Germinal center (tissue), 1 donor: ENCODE results near the gene ARID5B.
A peak's percentile ranks its signal among the peaks of the same experiment; 100 is the strongest.
"Not testable (repeated sequence)": the region's sequence is repeated elsewhere in the genome, so short reads cannot be mapped to it uniquely, and the experiment has no call there.

Experiments used
- DNase-seq: peaks from one replicate; pipeline ENCODE4 v3.0.0; 2012; ENCODE audit warnings: mixed read lengths, low spot score

The ARID5B gene

DNA sequence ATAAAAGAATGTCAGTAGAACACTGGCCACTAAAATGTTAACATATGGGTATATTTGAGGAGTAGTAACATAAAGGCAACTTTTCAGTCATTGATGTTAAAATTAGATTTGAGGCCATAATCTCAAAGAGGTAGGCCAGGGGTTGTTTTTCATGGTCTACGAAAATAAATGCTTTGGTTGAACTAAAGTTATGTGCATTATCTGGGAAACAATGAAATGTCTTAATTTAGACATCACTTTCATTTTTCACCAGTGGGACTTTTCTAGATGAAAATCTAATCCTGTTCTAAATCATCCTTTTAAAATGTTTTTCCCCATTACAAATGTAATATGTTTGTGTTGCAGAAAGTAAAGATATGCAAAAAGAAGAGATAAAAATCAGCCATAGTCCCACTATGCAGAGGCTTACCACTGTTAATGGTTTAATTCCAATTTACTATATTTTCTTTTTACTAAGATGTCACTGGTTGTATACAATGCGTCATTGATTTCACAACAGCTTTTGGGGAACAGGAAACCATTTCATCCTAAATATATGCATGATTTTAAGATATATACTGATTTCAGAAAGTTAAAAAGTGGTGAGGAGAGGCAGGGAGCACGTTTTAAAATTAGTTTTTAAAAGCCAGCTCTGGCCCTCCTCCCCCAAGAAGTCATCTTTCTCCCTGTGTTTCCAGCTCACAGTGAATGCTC, 64.3 kb downstream of the ARID5B start:
- DNase-seq: no peak

DNA sequence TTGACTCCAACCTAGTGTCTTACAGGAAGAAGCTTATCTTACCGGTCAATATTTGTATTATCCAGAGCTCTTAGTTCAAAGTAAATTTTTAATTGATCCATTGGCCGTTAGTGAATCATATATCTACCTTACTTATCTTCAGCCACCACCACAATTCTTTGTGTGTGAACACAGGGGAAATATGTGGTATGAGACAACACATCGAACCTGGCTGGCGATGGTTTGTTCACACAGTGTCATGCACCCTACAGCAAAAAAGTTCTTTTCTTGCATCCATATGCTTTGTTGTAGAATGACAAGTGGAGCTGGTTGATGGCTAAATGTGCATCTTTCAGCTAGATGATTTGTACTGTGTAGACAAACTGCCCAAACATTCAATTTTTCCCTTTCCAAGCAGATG, 65.8 kb downstream of the ARID5B start:
- DNase-seq: no peak

DNA sequence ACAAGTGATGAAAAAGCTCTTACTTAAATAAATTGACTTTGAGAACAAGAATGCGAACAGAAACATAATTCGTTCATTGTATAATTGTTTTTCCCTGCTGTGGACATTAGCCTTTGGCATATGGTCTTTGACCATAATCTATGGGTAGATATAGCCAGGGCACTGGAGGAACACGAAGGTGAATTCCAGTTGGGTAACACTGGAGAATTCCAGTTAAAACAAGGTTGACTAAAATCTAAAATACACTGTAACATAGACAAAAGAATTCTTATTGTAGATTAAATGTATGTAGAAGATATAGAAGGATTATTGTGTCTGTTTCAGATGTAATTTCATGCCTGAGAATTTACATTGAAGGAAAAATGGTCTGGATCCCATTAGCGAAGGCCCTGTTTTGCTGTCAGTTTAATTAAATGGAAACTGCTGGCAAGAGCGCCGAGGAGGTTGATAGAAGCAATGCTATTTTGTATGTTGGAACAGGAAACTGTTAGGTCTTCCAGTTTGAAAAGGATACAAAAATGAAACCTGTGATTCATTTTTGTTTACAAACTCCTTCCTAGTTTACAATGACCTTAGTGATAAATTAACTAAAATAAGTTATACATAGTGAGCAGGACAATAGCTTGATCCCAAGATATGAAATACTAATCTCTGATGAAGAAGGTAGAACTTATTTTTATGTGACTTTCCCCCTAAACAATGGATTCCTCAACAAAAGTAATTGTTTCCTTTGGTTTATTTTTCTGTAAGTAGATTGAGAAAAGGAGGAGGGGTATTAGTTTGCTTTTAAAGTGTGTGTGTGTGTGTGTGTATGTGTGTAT, 68.9 kb downstream of the ARID5B start:
- DNase-seq: no peak

DNA sequence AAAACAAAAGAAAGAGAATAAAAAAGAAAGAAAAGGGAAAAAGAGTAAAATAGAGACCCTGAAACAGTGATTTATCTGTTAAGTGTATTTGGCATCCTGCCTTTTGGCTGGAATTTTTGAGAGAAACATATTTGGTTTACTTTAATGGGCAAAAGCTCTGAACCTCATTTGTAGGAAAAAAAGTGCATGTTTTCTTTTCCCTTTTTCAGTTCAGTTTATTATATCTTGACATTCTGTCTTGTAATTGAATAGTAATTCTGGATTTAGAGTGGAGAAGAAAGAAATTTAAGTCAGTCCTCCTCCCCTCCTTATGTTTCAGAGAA, 69.5 kb downstream of the ARID5B start:
- DNase-seq: no peak

DNA sequence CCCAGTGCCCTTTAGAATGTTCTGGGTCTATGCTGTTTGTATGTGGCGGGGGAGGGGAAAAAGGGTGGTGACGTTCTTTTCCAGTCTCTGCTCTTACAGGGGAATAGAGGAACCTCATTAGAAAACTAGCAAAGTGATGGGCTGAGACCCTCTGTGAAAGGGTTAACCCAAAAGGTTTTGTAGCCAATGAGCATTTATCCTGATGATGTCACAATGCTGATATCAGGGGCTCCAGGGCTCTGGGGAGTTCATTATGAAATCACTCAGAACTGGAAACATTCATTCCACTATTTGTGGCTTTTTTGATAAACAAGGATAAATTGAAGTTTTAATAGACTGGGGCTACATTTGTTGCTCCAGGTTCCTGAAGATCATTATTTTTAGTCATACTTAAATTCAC, 71.7 kb downstream of the ARID5B start:
- DNase-seq: no peak

DNA sequence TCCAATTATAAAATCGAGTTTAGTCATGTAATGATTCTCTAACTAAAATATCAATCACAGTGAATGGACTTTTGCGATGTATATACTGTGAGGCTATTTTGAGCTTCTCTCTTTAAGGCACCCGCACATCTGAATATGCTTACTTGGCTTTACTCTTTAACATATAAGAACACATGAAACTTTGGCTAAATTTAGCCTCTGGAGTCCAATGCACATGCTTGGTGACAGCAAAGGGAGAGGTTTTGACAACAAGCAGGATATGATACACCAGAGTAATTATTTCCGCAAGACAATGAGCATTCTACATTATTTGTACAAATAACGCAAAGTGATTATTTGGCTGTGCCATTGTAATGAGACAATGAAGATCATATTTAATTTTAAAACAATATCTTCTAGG, 72.4 kb downstream of the ARID5B start:
- no peak for DNase-seq

DNA sequence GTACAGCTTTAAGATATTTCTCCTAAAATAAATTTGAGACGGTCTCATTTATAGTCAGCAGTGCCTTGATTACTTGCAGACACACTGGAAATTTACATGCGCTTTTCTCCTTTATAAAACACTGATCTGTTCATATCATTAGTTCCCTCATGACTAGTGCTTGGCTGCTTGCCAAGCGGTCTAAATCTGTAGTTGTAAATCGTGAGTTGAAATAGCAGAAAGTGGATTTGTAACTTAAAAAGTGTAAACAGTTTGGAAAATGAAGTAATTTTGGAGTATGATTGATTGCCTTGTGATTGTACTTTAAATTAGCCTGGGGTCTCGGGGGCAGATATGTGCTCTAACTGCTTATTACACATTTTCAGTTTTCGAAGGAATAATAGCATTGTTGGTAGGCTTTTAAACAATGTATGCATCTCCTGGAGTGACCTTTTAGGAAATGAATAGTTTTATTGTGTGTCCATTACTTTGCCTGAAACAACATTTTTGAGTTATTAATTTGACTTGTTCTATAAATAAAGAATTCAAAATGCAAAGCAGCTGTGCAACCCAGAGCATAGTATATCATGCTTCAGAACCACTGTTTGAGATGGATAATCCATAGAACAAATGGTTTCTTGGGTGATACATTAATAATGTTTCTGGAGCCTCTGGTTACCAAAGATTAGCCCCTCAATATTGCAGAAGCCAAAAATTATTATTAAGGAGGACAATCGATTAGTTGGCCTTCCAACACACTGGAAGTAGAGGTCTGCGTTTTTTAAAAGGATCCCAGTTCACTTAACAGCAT, 73.3 kb downstream of the ARID5B start:
- no peak for DNase-seq

DNA sequence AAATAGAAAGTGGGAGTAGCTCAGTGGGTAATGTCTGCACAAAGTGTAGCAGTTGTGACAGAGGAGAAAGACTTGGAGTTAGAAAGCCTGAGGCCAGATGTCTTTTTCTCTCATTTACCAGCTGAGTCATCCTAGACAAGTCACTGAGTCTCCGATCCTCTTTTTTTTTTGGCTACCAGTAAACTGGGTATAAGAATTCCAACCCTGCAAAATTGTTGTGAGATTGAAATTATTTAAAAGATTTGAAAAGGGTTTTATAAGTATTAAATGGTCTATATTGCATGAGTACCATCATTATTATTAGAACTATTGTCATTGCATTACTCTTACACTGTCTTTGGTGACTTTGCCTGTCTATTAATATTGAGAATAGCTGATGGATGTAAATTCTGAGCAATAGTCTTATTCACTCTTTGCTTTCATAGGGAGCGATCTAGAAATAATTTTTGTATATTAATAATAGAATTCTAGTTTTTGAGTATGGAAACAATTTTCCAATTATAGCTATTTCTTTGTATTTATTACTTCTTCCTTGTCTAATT, 74.0 kb downstream of the ARID5B start:
- no peak for DNase-seq

DNA sequence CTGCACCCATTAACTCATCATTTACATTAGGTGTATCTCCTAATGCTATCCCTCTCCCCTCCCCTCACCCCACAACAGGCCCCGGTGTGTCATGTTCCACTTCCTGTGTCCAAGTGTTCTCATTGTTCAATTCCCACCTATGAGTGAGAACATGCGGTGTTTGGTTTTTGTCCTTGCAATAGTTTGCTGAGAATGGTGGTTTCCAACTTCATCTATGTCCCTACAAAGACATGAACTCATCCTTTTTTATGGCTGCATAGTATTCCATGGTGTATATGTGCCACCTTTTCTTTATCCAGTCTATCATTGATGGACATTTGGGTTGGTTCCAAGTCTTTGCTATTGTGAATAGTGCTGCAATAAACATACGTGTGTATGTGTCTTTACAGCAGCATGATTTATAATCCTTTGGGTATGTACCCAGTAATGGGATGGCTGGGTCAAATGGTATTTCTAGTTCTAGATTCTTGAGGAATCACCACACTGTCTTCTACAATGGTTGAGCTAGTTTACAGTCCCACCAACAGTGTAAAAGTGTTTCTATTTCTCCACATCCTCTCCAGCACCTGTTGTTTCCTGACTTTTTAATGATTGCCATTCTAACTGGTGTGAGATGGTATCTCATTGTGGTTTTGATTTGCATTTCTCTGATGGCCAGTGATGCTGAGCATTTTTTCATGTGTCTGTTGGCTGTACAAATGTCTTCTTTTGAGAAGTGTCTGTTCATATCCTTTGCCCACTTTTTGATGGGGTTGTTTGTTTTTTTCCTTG, 75.6 kb downstream of the ARID5B start:
- not testable (repeated sequence) for DNase-seq

DNA sequence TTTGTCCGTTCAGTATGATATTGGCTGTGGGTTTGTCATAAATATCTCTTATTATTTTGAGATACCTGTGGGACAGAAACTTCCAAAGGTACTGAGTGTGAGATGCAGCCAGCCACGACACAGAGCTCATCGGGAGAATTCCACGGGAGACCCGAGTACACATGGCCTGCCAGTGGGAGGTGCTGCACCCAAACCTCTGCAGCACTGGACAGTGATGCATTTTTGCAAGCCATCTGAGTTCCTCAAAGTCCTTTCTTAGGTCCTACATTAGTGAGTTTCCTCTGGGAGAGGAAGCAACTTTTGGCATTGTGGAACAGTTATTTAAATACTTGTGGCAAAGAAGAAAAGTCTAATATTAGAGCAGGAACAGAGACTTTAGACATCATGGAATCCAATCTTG, 77.5 kb downstream of the ARID5B start:
- no peak for DNase-seq

DNA sequence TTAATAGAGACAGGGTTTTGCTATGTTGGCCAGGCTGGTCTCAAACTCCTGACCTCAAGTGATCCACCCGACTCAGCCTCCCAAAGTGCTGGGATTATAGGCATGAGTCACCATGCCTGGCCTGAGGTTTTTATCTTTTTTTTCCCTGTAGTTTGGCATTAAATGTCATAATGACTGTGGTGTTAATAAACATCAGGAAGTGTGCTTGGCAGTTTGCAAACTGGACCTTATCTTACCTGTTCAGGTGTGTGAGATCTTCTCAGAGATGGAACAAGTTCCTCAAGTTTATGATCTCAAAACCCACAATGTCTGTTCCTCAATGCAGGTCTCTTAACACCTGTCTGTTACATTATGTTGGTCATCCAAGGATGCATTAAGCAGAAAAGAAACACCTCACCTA, 80.0 kb downstream of the ARID5B start:
- no peak for DNase-seq

DNA sequence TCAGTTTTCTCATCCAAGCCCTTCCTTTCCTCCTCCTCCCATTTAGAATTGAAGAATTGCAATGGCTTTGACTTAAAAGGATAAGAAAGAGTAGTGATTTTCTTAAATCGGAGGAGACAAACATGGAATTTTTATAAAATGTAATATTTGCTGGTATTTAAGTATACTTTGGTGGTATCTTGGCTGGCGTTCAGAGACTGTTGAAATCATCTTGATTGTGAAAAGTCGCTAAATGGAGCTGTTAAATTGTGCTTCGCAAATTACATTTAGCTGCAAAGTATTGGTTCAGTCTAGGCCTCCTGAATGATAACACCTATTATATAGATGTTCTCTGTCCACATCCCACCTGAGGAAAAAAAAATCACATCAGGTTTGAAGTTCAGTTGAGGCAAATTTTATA, 81.8 kb downstream of the ARID5B start:
- no peak for DNase-seq

DNA sequence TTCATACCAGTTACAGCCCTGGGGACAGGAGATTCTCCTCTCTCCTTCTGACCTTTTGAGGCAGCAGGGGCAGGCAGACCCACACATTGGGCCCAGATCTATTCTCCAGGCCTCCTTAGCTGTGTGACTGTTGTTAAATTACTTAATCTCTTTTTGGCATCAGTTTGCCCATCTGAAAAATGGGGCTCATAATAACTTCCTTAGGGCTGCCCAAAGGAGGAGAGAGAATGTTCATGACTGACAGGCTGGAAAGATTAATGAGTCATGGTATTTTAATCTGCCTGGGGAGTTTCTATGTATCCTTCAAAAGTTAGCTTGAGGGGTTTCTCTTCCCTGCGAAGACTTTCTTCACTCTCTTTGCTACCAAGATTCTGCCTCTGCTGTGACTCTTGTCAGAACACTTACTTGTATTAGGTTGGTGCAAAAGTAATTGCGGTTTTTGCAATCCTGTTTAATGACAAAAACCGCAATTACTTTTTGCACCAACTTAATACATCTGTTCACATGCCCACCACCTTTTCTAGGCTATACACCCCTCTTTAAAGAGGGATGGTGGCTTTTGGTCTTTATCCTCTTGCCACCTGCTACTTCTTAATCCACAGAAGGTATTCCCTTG, 83.4 kb downstream of the ARID5B start:
- no peak for DNase-seq

DNA sequence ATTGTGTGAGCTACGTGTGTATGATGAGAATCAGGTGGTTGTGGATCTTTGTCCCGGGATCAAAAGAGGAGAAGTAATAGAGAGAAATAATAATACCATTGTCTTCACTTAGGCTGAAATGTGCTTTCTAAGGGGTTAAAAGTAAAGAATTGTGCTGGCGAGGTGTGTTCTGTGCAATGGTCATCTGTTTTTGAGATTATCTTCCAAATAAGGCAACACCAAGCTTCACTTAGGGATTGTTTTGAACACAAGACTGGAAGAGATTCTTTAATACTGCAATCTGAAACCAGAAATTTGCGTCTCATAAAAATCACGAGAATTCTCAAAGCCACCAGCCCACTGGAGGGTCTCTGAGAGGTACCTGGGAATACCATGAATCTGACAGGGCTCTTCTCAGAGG, 84.2 kb downstream of the ARID5B start:
- no peak for DNase-seq

DNA sequence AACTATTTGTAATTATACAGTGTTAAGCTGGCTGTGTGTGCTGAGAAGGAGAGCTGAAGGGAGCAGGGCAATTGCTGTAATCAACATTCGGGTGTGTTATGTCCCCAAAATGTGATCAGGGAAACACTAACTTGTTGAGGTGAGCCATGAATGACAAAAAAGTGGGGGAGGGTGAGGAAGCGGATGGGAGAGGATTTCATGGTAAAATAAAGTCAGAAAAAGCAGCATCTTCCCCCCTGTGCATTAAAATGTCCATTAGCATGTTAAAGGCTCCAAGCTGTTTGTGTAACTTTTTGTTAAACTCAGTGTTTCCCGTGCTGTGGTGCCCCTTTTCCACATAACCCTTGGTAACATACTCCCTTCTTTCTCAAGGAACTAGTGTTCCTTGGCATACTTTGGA, 84.9 kb downstream of the ARID5B start:
- no peak for DNase-seq

DNA sequence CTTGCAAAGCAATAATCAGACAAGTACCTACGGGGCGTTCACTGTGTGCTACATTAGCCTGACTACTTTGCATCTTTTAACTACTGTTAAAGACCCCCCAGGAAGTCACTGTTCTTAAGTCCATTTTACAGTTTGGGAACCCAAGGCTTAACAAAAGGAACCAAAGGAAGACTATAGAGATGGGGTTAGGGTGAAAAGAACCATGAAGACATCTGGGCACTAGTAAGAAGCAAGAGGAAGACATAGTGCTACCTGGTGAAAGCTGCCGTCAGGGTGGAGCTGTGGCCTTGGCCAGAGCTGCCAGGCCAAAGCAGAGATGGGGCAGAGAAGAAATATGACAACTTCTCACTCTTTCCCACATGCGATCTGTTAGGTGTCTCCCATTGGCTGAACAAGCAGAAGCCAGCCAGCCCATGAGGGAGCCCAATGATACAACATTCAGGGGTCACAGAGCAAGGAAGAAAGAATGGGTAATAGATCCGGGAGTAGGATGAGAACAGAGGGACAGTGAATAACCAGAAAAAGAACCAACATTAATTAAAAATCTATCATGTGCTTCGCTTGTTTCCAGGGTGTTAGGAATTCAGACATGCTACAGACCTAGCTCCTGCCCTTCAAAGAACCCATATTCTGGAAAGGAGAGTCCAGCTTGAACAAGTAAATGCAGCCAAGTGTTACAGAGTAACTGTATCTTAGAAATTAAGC, 85.4 kb downstream of the ARID5B start:
- no peak for DNase-seq

DNA sequence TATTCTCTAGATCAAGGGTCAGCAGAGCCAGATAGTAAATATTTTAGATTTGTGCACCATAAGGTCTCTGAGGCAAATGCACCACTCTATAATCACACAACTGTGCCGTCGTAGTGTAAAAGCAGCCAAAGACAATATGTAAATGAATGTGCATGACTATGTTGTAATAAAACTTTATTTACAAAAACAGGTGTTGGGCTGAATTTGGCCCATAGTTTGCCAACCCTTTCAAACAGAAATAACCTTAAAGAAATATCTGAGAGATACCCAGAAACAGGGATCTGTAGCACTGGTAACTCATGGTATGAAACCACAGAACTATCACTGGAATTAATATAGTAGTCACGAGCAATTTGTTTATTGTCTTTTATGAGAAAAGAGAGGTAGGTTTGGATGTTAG, 86.0 kb downstream of the ARID5B start:
- DNase-seq: no peak

DNA sequence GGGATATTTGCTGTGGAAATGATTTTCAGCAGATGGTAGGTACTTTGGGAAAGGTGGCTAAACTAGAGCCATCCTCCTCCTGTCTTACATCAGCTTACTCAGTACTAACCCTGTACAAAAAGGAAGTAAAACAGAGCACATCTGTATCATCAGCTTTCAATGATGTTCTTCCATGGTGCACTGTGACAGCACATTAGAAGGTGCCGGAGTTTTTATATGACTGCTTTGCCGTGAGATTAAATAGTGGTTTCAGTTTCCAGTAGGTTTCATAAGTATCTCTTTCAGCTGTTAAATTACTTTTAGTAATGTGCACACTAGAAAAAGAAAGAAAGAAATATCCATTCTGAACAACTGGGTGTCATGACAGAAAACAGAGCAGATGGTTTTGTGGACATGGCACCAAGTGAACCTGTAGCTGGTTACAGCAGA, 86.5 kb downstream of the ARID5B start:
- DNase-seq: peak; percentile 59

DNA sequence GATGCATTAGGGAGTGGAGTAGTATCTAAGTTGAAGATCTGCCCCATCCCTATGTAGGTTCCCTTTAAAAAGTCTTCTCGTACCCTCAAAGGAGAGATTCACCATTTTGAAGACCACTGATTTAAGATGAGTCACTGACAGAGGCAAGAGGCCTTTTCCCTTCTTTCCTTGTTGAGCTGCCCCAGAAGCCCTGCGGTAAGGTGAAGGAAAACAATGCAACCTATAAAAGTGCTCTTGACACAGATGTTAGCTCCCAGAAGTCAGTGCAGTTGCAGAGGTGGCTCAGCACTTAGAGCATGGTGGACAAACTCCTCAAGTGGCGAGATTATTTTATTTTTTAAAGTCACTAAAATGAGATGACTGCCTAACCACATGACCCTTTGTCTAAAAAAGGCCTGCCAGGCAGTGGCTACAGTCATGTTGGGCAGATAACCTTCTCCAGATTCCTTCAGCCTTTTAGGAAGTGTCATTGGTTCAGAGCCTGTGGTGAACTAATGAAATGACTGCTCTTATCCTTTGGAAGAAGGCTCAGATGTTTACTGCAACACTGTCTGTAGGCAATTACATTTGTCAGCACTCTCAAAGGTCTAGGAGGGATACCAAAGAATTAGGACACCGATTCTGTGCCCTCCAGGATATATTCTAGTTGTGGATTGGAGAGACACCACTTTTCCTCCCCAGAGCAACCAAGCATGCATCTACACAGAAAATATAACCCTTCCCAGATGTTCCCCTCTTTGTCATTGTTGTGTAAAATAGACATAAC, 88.7 kb downstream of the ARID5B start:
- no peak for DNase-seq

DNA sequence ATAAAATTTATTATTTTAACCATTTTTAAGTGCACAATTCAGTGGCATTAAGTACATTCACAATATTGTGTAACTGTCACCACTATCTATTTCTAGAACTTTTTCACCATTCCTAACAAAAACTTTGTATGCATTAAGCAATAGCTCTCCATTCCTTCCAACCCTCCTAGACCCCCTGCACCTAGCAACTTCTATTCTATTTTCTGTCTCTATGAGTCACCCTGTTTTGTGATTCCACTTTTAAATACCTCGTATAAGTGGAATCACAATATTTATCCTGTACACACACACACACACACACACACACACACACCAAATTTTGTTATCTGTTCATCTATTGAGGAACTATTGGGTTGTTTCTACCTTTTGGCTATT, 89.2 kb downstream of the ARID5B start:
- no peak for DNase-seq
